Measurements from ENCODE around the gene SLC9C2.

DNA sequence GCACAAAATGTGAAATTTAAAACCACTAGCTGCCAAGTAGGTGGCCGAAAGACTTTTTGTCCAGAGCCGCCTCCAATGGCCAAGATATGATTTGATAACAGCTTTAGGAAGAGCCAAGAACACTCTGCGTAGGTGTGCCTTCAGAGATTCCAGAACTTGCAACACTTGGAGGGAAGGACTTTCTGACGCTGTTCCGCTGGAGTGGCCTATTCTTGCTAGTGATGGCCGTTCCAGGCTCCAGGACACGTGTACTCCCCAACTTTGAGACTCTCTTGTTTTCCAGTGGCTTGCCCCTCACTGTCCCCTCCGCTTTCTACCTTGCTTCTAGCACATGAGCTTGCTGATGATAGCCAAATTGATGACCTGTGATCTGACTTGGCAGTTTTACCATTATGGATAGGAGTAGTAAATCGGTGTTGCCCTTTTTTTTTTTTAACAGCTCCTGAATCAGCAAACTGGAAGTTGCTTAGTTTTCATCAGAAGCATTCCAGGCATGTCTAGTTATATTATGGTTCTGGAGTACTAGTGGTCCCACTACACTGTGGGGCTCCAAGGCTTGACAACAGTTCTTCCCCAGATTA lies 124.7 kb downstream of the SLC9C2 start:
- TF ChIP-seq EZH2phosphoT487 (IDR thresholded peaks at IDR 0.05; ENCODE audit: borderline replicate concordance, low read length): no peak
- TF ChIP-seq, protein P1, sequence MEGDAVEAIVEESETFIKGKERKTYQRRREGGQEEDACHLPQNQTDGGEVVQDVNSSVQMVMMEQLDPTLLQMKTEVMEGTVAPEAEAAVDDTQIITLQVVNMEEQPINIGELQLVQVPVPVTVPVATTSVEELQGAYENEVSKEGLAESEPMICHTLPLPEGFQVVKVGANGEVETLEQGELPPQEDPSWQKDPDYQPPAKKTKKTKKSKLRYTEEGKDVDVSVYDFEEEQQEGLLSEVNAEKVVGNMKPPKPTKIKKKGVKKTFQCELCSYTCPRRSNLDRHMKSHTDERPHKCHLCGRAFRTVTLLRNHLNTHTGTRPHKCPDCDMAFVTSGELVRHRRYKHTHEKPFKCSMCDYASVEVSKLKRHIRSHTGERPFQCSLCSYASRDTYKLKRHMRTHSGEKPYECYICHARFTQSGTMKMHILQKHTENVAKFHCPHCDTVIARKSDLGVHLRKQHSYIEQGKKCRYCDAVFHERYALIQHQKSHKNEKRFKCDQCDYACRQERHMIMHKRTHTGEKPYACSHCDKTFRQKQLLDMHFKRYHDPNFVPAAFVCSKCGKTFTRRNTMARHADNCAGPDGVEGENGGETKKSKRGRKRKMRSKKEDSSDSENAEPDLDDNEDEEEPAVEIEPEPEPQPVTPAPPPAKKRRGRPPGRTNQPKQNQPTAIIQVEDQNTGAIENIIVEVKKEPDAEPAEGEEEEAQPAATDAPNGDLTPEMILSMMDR (conservative IDR thresholded peaks at IDR 0.05; ENCODE audit: low read depth, low read length): no peak
